GM06990 (cell line): ENCODE data around the gene PPP6R3.

Source experiments
- DNase-seq: peaks from one replicate; pipeline ENCODE4 v3.0.0-alpha.2; 2011; ENCODE audit not compliant: insufficient read length; ENCODE audit errors: extremely low read depth
- H3K27me3 ChIP-seq: replicated peaks from 2 replicates; pipeline ENCODE4 v1.6.0; 2011; ENCODE audit warnings: low read length; ENCODE audit not compliant: control insufficient read depth, insufficient read depth
- H3K36me3 ChIP-seq: 2 replicates; pipeline ENCODE4 v1.5.1; 2011; ENCODE audit warnings: low read length; ENCODE audit not compliant: control insufficient read depth, insufficient read depth
- H3K4me3 ChIP-seq: replicated peaks from 2 replicates; pipeline ENCODE4 v1.5.1; 2011; ENCODE audit warnings: low read depth, mild to moderate bottlenecking, control low read depth, low read length
- CTCF ChIP-seq: IDR thresholded peaks from 2 replicates; pipeline ENCODE4 v1.5.1; 2011; ENCODE audit warnings: low read length, control low read depth, mild to moderate bottlenecking, inconsistent platforms; ENCODE audit not compliant: insufficient read depth, poor library complexity, severe bottlenecking

PPP6R3 gene

GRCh38 chr11:68560216-68560615 is 99.7 kb downstream of the PPP6R3 start:
- TF ChIP-seq CTCF, result no peak
- DNase-seq, result no peak
- Histone ChIP-seq H3K36me3 (peaks cover 3% of the 10 kb centered on the region), H3K4me3 (no peak overlapping the region), H3K27me3 (no peaks in the 10 kb centered on the region)

- no peaks in the 10 kb centered on the region for H3K27me3 ChIP-seq
- H3K36me3 ChIP-seq, result peaks cover 7% of the 10 kb centered on the region
- no peak for DNase-seq
- no peak for TF ChIP-seq CTCF
- no peak overlapping the region for H3K4me3 ChIP-seq
Measured at GRCh38 chr11:68563454-68563853, 102.9 kb downstream of the PPP6R3 start.

- TF ChIP-seq CTCF, result no peak
- Histone ChIP-seq H3K36me3 (peaks cover 7% of the 10 kb centered on the region), H3K4me3 (no peak overlapping the region), H3K27me3 (no peaks in the 10 kb centered on the region)
- no peak for DNase-seq
Measured at GRCh38 chr11:68564261-68564660, 103.7 kb downstream of the PPP6R3 start.

- no peak for DNase-seq
- H3K27me3 ChIP-seq, result no peaks in the 10 kb centered on the region
- no peak for TF ChIP-seq CTCF
- no peak overlapping the region for H3K4me3 ChIP-seq
- H3K36me3 ChIP-seq, result peaks cover 4% of the 10 kb centered on the region
Measured at GRCh38 chr11:68565768-68566167, 105.2 kb downstream of the PPP6R3 start.

GRCh38 chr11:68567553-68567952 is 107.0 kb downstream of the PPP6R3 start:
- Histone ChIP-seq H3K27me3 (no peaks in the 10 kb centered on the region), H3K36me3 (peaks cover 15% of the 10 kb centered on the region), H3K4me3 (no peak overlapping the region)
- no peak for TF ChIP-seq CTCF
- no peak for DNase-seq

- peaks cover 15% of the 10 kb centered on the region for H3K36me3 ChIP-seq
- TF ChIP-seq CTCF, result no peak
- H3K27me3 ChIP-seq, result no peaks in the 10 kb centered on the region
- H3K4me3 ChIP-seq, result no peak overlapping the region
- DNase-seq, result peak; percentile 13
Measured at GRCh38 chr11:68569357-68569756, 108.8 kb downstream of the PPP6R3 start.
